K562 (cell line): Measurements from ENCODE around the gene BMAL2. TPM values are rescaled to one million over a fixed set of nuclear protein-coding genes. Genes with fewer than 3 reads are reported as not detected.

Experiments
- ATAC-seq: fragments of 200-7000 bp; cut with Tn5 transposase; 3 replicates; pipeline ENCODE4 v1.9.1; 2020; ENCODE audit warnings: moderate library complexity
- BruUV-seq: library from RNA; stranded (reverse); fragments of 400-500 nt; replicated peaks from 2 replicates; lab custom pipeline; 2021; lab: Mats Ljungman, UMichigan
- CTCF ChIA-PET: fragments of 300-600 bp; formaldehyde crosslinking; extraction: SDS; loops from one replicate; lab custom pipeline; 2021; ENCODE audit warnings: low intra/inter-chr PET ratio; lab: Yijun Ruan, JAX
- POLR2A ChIA-PET: fragments of 300-600, 350-650 bp; sonication (Branson Sonifier 250); formaldehyde crosslinking; extraction: SDS; loops from one replicate; lab custom pipeline; 2021; ENCODE audit warnings: antibody characterized with exemption, inconsistent platforms; lab: Yijun Ruan, JAX
- DNase-seq, 4 experiments: peaks; one replicate each; pipeline versions ENCODE4 v3.0.0 to v3.0.0-alpha.2; 2011 to 2018; ENCODE audit warnings: low spot score in 3 of 4, mixed read lengths in 3 of 4; ENCODE audit errors: extremely low read depth in 1 of 4
- FAIRE-seq: peaks from 2 replicates; lab custom pipeline; 2011; peaks lifted over from hg19 to GRCh38; lab: Jason Lieb, UNC
- H2AFZ ChIP-seq: 2 replicates; pipeline ENCODE4 v1.6.0; 2011; ENCODE audit warnings: low read depth, low read length, control low read depth, inconsistent platforms
- H3K27ac ChIP-seq: fragments of 200-600 bp; 3 replicates; pipeline ENCODE4 v1.8.0; 2011; ENCODE audit warnings: low read depth, mild to moderate bottlenecking, control low read depth, inconsistent platforms, low read length, moderate library complexity, mixed read lengths; ENCODE audit errors: extremely low read depth
- H3K27me3 ChIP-seq, 2 experiments: fragments of 300-600 bp in 1 of 2; 2 replicates in 1 of 2; 3 replicates in 1 of 2; pipeline versions ENCODE4 v1.6.0 to v1.8.0; 2011; ENCODE audit warnings: inconsistent platforms in 2 of 2, low read length in 2 of 2, mild to moderate bottlenecking in 1 of 2, mixed read lengths in 1 of 2, moderate library complexity in 1 of 2; ENCODE audit not compliant: control insufficient read depth in 2 of 2, insufficient read depth in 2 of 2
- H3K36me3 ChIP-seq: fragments of 300-600 bp; 3 replicates; pipeline ENCODE4 v1.8.0; 2011; ENCODE audit warnings: mild to moderate bottlenecking, low read length, inconsistent platforms; ENCODE audit not compliant: control insufficient read depth, insufficient read depth
- H3K4me1 ChIP-seq, 2 experiments: fragments of 200-600 bp in 1 of 2; replicated peaks in 1 of 2; 2 replicates in 1 of 2; 3 replicates in 1 of 2; pipeline versions ENCODE4 v1.5.1 to v1.8.0; 2011; ENCODE audit warnings: inconsistent platforms in 2 of 2, low read length in 2 of 2, mild to moderate bottlenecking in 1 of 2, mixed read lengths in 1 of 2, moderate library complexity in 1 of 2; ENCODE audit not compliant: control insufficient read depth in 2 of 2, insufficient read depth in 2 of 2
- H3K4me2 ChIP-seq: 2 replicates; pipeline ENCODE4 v1.6.1; 2011; ENCODE audit warnings: low read length, control low read depth, inconsistent platforms, mixed read lengths; ENCODE audit not compliant: insufficient read depth
- H3K4me3 ChIP-seq: fragments of 200-600 bp; sonication (generic), shearing (Covaris generic); 2 replicates; pipeline ENCODE4 v1.5.1; 2016; ENCODE audit warnings: control low read depth, inconsistent platforms
- H3K79me2 ChIP-seq: fragments of 200-600 bp; 3 replicates; pipeline ENCODE4 v1.8.0; 2011; ENCODE audit warnings: low read length, inconsistent platforms; ENCODE audit not compliant: control insufficient read depth, insufficient read depth
- H3K9ac ChIP-seq, 2 experiments: 2 replicates each; pipeline versions ENCODE4 v1.6.0 to v1.6.1; 2011; ENCODE audit warnings: low read depth in 2 of 2, low read length in 2 of 2, control low read depth in 1 of 2, inconsistent platforms in 1 of 2, mild to moderate bottlenecking in 1 of 2, mixed read lengths in 1 of 2; ENCODE audit not compliant: insufficient read depth in 1 of 2
- H3K9me1 ChIP-seq: one replicate; pipeline ENCODE4 v1.6.0; 2011; ENCODE audit warnings: inconsistent platforms, mild to moderate bottlenecking, low read length, moderate library complexity; ENCODE audit not compliant: control insufficient read depth, insufficient read depth
- H3K9me3 ChIP-seq: replicated peaks from 2 replicates; pipeline ENCODE4 v1.5.1; 2011; ENCODE audit warnings: low read depth, low read length, inconsistent platforms; ENCODE audit not compliant: control insufficient read depth, insufficient read depth
- H4K20me1 ChIP-seq: replicated peaks from 2 replicates; pipeline ENCODE4 v1.6.1; 2011; ENCODE audit warnings: low read length, inconsistent platforms, mixed read lengths; ENCODE audit not compliant: control insufficient read depth, insufficient read depth
- FOXP4 ChIP-seq: sonication (generic); formaldehyde crosslinking; IDR thresholded peaks from 2 replicates; pipeline ENCODE4 v1.8.0; 2022; ENCODE audit warnings: mild to moderate bottlenecking, missing genetic modification reagents, borderline replicate concordance
- HBP1 ChIP-seq: fragments of 450-650 bp; formaldehyde crosslinking; IDR thresholded peaks from 2 replicates; pipeline ENCODE4 v1.4.0; 2022; ENCODE audit warnings: missing genetic modification characterization
- KLF10 ChIP-seq: fragments of 250-450 bp; sonication (Bioruptor Pico); IDR thresholded peaks from 2 replicates; pipeline ENCODE4 v1.6.1; 2021; ENCODE audit warnings: matching md5 sums
- MAX ChIP-seq: sonication (generic); formaldehyde crosslinking; IDR thresholded peaks from 2 replicates; pipeline ENCODE4 v1.9.0; 2022; ENCODE audit warnings: mild to moderate bottlenecking, missing genetic modification reagents
- MCM3 ChIP-seq: fragments of 450-650 bp; IDR thresholded peaks from 2 replicates; pipeline ENCODE4 v1.6.1; 2016
- NR2C1 ChIP-seq, 2 experiments: fragments of 450-650 bp; IDR thresholded peaks; 2 replicates each; pipeline ENCODE4 v1.6.1; 2017; ENCODE audit warnings: mild to moderate bottlenecking in 2 of 2, antibody characterized with exemption in 1 of 2, inconsistent platforms in 1 of 2, missing compliant biosample characterization in 1 of 2, missing genetic modification characterization in 1 of 2
- PKNOX1 ChIP-seq: fragments of 450-650 bp; IDR thresholded peaks from 2 replicates; pipeline ENCODE4 v1.6.1; 2016
- PML ChIP-seq: IDR thresholded peaks from 2 replicates; pipeline ENCODE4 v1.6.1; 2012; ENCODE audit warnings: low read length, inconsistent platforms
- SMAD2 ChIP-seq: fragments of 150-350 bp; IDR thresholded peaks from 2 replicates; pipeline ENCODE4 v1.6.1; 2014; ENCODE audit warnings: low read depth, mild to moderate bottlenecking, low read length
- U2AF1 ChIP-seq: fragments of 200-400 bp; formaldehyde crosslinking; optimal IDR thresholded peaks from 2 replicates; pipeline ENCODE3; 2017; ENCODE audit warnings: mild to moderate bottlenecking, low read depth, low read length, moderate library complexity
- ZNF24 ChIP-seq: fragments of 450-650 bp; IDR thresholded peaks from 2 replicates; pipeline ENCODE4 v1.6.1; 2016
- ZNF431 ChIP-seq: sonication (generic); formaldehyde crosslinking; IDR thresholded peaks from 2 replicates; pipeline ENCODE4 v1.8.0; 2022; ENCODE audit warnings: mild to moderate bottlenecking, missing genetic modification reagents
- ZZZ3 ChIP-seq: fragments of 450-650 bp; IDR thresholded peaks from 2 replicates; pipeline ENCODE4 v1.6.1; 2016; ENCODE audit warnings: antibody characterized with exemption, mild to moderate bottlenecking, moderate library complexity
- WGBS: fragments of 100-300 bp; shearing (Covaris generic); methylation state at CpG from one replicate; pipeline ENCODE4 v1.1.6; 2016; ENCODE audit warnings: low coverage, mixed read lengths; ENCODE audit not compliant: insufficient coverage; ENCODE audit errors: missing lambda C conversion rate; 5-methylcytosine and 5-hydroxymethylcytosine counted together
- in situ Hi-C: fragments of 300-500 bp; cut with MboI; formaldehyde crosslinking; loops from 4 replicates; pipeline ENCODE4 v1.15.0; 2018; ENCODE audit warnings: inconsistent platforms, mixed read lengths
- intact Hi-C: fragments of 100-400 bp; cut with micrococcal nuclease; formaldehyde crosslinking; loops from 2 replicates; pipeline ENCODE4 v1.14.2; 2022
- polyA plus RNA-seq, 8 experiments: library from polyadenylated mRNA; depleted of rRNA in 4 of 8; stranded (reverse) in 5 of 8; unstranded in 3 of 8; fragments of >200 nt; fragmentation: Nextera tagmentation in 2 of 8; fragmentation: Illumina TruSeq in 1 of 8; extraction: Ambion mirVana in 2 of 8; extraction: Trizol in 1 of 8; gene quantifications; 2 replicates each; pipeline versions ENCODE4 v1.2.1 to v1.2.3, GENCODE V29; 2011 to 2014; ENCODE audit warnings: inconsistent platforms in 1 of 8, missing spikeins in 1 of 8
- total RNA-seq, 7 experiments: library from RNA; depleted of rRNA in 6 of 7; stranded (reverse); fragments of >200 nt in 6 of 7; fragmentation: Illumina TruSeq in 2 of 7; extraction: Trizol in 2 of 7; gene quantifications; 2 replicates each; pipeline versions ENCODE4 v1.2.1 to v1.2.3, GENCODE V29; 2011 to 2021; ENCODE audit warnings: low replicate concordance in 1 of 7

BMAL2 gene
- total and polyA plus RNA-seq, 9 of the 15 experiments (the other 6 are each of a cell fraction or from before 2014, with no cell fraction given): 0.01 to 1.1 (median 0.50) TPM

GRCh38 chr12:27299102-27299501, 33.5 kb upstream of the BMAL2 start:
- no peaks in the 10 kb centered on the region for H3K27me3 ChIP-seq
- ChIA-PET CTCF (no interaction called here), POLR2A (no interaction called here)
- DNase-seq (no peak), ATAC-seq (no peak), FAIRE-seq (no peak)
- no peaks in the 10 kb centered on the region for H3K4me1 ChIP-seq
- H4K20me1 ChIP-seq: no peaks in the 10 kb centered on the region
- in situ Hi-C loops: no loop called here
- no peak overlapping the region for H2AFZ ChIP-seq
- intact Hi-C loops: no loop called here
- no peak overlapping the region for H3K9ac ChIP-seq
- no peaks in the 10 kb centered on the region for H3K36me3 ChIP-seq
- no peak overlapping the region for H3K4me2 ChIP-seq
- no peaks in the 10 kb centered on the region for H3K9me1 ChIP-seq
- no peak for TF ChIP-seq PML
- no TSS peak for BruUV-seq
- no peak overlapping the region for H3K4me3 ChIP-seq
- H3K79me2 ChIP-seq: no peaks in the 10 kb centered on the region
- 26% methylated on average over 1 of the region's 1 CpG for WGBS
- no peaks in the 10 kb centered on the region for H3K9me3 ChIP-seq
- H3K27ac ChIP-seq: no peak overlapping the region

- in situ Hi-C loops (no loop called here), intact Hi-C loops (loop anchor here (10.0 kb wide), 2 partner anchors 155 to 445 kb away; no protein-coding TSS in a partner anchor)
- Histone ChIP-seq H3K9me1 (no peaks in the 10 kb centered on the region), H3K4me2 (no peak overlapping the region), H3K4me3 (no peak overlapping the region), H3K36me3 (no peaks in the 10 kb centered on the region), H3K27ac (no peak overlapping the region), H4K20me1 (no peaks in the 10 kb centered on the region), H3K27me3 (no peaks in the 10 kb centered on the region), H3K79me2 (no peaks in the 10 kb centered on the region), H2AFZ (no peak overlapping the region), H3K4me1 (no peaks in the 10 kb centered on the region), H3K9me3 (no peaks in the 10 kb centered on the region), H3K9ac (no peak overlapping the region)
- no peak for FAIRE-seq
- DNase-seq: no peak
- ATAC-seq: no peak
- ChIA-PET CTCF (no interaction called here), POLR2A (no interaction called here)
- BruUV-seq: no TSS peak
- no peak for TF ChIP-seq HBP1 (CRISPR knock-in tag)
- TF ChIP-seq MCM3: no peak
- no peak for TF ChIP-seq PKNOX1
- TF ChIP-seq NR2C1 (IDR thresholded peaks at IDR 0.05): no peak
- no peak for TF ChIP-seq NR2C1 (tag; IDR thresholded peaks at IDR 0.05)
- TF ChIP-seq KLF10 (CRISPR knock-in tag): no peak
- TF ChIP-seq MAX (CRISPR knock-in tag): no peak
- no peak for TF ChIP-seq ZNF24
- no peak for TF ChIP-seq ZNF431 (CRISPR knock-in tag)
- TF ChIP-seq ZZZ3: no peak
- no peak for TF ChIP-seq SMAD2
- TF ChIP-seq FOXP4 (CRISPR knock-in tag): no peak
- no peak for TF ChIP-seq U2AF1
Observed at GRCh38 chr12:27300226-27300625, 32.4 kb upstream of the BMAL2 start.
